Fibroblast of pulmonary artery (primary cell): ENCODE results near the gene FUT2.
A peak's percentile ranks its signal among the peaks of the same experiment; 100 is the strongest.

Experiments used
- DNase-seq: peaks from one replicate; pipeline ENCODE4 v3.0.0-alpha.2; 2010; ENCODE audit warnings: low read depth
- H3K4me3 ChIP-seq: replicated peaks from 2 replicates; pipeline ENCODE4 v1.5.1; 2011; ENCODE audit warnings: low read depth, mild to moderate bottlenecking, control low read depth, low read length, moderate library complexity
- CTCF ChIP-seq: IDR thresholded peaks from 2 replicates; pipeline ENCODE4 v1.5.1; 2011; ENCODE audit warnings: mild to moderate bottlenecking, control low read depth, low read length, inconsistent platforms; ENCODE audit errors: missing control alignments

The FUT2 gene

GRCh38 chr19:48728911-48729664 is 33.3 kb downstream of the FUT2 start:
- no peak for TF ChIP-seq CTCF
- DNase-seq, result peak; percentile 54
- peak overlapping the region; percentile 21 for H3K4me3 ChIP-seq

- TF ChIP-seq CTCF, result no peak
- DNase-seq, result no peak
- no peak overlapping the region for H3K4me3 ChIP-seq
Measured at GRCh38 chr19:48731452-48731851, 35.7 kb downstream of the FUT2 start.

DNA sequence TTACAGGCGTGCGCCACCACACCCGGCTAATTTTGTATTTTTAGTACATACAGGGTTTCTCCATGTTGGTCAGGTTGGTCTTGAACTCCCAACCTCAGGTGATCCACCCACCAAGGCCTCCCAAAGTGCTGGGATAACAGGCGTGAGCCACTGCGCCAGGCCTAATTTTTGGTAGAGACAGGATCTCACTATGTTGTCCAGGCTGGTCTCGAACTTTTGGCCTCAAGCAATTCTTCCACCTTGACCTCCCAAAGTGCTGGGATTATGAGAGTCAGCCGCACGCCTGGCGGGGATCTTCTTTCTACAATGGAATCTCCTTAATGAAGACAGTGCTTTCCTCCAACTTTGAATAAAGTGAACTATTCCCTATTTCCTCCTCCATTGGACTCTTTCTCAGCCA is 38.9 kb downstream of the FUT2 start:
- no peak for TF ChIP-seq CTCF
- no peak overlapping the region for H3K4me3 ChIP-seq
- no peak for DNase-seq

DNA sequence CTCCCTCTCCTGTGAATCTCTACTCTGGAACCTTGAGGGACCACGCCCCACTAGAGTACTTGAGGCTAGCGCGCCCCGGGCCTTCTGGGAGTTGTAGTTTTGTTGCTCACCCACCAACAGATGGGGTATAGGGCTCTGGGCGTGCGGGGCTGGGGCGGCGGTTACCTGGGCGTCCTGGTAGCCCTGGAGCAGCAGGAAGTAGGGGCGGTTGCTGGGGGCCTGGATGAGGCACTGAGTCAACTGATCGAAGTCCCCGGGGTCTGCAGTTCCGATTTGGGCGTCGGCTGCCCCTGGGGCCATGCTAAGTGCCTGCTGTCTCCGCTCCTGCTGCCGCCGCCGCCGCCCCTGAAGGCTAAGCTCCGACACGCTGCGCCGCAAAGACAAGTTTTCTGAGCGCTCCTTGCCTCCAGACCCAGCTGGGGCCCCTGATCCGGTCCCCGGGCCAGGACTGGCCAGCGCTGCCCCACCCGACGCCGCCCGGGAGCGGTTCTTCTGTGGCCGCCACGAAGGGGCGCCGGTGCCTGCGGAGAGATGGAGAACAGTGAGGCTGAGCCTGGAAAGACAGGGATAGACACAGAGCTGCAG is 39.4 kb downstream of the FUT2 start:
- no peak for DNase-seq
- TF ChIP-seq CTCF, result no peak
- no peak overlapping the region for H3K4me3 ChIP-seq

DNA sequence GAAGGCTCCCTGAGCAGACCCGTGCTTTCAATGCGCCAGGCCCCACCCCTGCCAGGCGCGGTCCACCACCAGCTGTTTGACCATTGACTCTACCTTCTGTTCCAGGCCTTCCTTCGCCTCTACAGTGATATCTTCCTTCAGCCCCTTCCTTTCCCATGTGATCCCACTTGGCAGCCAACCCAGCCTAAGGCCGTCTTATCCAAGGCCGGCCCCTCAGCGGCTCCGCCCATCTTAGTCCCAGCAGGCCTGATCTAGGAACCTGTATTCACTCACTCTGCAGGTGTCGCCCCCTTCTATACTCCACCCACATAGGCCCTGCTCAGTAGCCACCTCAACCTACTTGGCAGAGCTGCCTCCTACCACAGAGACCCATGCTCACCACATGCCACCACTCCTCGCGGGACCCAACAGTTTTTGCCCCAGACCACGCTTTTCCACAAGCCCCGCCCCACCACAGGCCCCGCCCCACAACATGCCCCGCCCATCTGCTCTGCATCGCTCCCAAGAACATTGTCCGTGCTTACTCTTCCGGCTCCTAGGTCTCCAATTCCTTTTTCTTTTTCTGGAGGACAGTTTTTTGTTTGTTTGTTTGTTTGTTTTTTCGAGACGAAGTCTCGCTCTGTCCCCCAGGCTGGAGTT is 41.7 kb downstream of the FUT2 start:
- no peak for TF ChIP-seq CTCF
- H3K4me3 ChIP-seq, result no peak overlapping the region
- DNase-seq, result no peak

DNA sequence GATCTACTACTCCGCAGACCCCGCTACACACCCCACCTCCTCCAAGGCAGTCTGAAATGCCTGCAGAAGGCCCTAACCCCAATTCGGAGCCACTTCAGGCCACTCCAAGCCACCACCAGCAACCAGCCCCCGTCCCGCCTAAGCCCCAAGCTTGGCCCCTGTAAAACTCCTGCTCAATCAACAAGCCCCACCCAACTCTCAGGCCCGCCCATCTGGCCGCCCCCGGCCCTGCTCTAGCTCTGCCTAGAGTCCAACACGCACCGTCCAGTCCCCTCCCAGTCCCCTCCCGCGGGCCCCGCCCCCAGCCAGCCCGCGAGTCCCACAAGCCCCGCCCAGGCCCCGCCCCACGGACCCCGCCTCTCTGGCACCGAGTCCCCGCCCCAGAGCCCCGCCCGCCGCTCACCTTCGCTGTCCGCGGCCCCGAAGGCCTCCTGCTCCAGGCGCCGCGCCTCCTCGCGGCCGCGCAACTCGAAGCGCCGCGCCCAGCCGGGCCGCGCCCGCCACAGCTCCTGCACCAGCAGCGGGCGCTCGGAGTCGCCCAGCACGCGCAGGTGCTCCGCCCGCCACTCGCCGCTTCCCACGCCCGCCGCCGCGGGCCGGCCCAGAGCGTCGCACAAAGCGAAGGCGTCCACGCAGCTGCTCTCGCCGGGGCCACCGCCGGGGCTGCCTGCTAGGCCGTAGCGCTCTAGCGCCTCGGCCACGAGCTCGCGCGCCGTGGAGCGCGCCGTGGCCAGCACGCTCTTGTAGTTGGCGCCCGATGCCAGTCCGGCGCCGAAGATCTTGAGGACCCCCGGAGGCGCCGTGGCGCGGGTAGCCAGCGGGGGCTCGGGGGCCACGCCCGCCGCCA is 43.0 kb downstream of the FUT2 start:
- no peak for TF ChIP-seq CTCF
- DNase-seq, result peak; percentile 81
- H3K4me3 ChIP-seq, result peak overlapping the region; percentile 33
